Gastrocnemius medialis (tissue), 4 donors: ENCODE results near the gene NBPF12. TPM values are rescaled to one million over a fixed set of nuclear protein-coding genes. Genes with fewer than 3 reads are reported as not detected.
"Not testable (repeated sequence)": the region's sequence is repeated elsewhere in the genome, so short reads cannot be mapped to it uniquely, and the experiment has no call there.

Experiments
- ATAC-seq, 2 donors: fragments of 150-250 bp; one replicate each; pipeline ENCODE4 v1.9.1; 2016
- DNase-seq, 2 donors: peaks; one replicate each; pipeline ENCODE4 v3.0.0-alpha.2; 2019
- H3K27ac ChIP-seq, 4 donors: fragments of 200-600 bp; sonication (generic); 1 replicate in 1 of 4; 2 replicates in 3 of 4; pipeline ENCODE4 v1.5.1; 2016 to 2018; ENCODE audit warnings: mild to moderate bottlenecking in 2 of 4, moderate library complexity in 1 of 4
- H3K27me3 ChIP-seq, 3 donors: fragments of 200-600 bp; sonication (generic) in 2 of 3; 1 replicate in 1 of 3; 2 replicates in 2 of 3; pipeline versions ENCODE4 v1.5.1 to v1.6.0; 2016 to 2019; ENCODE audit warnings: mild to moderate bottlenecking in 1 of 3, moderate library complexity in 1 of 3
- H3K36me3 ChIP-seq, 2 donors: fragments of 200-600 bp; sonication (generic) in 1 of 2; one replicate each; pipeline ENCODE4 v1.5.1; 2017 to 2018
- H3K4me1 ChIP-seq, 2 donors: fragments of 200-600 bp; sonication (generic) in 1 of 2; one replicate each; pipeline ENCODE4 v1.5.1; 2016 to 2017; ENCODE audit warnings: mild to moderate bottlenecking in 2 of 2
- H3K4me3 ChIP-seq, 4 donors: fragments of 200-600 bp; sonication (generic) in 3 of 4; 1 replicate in 1 of 4; 2 replicates in 3 of 4; pipeline ENCODE4 v1.5.1; 2016 to 2019; ENCODE audit warnings: mild to moderate bottlenecking in 2 of 4
- H3K9me3 ChIP-seq, 3 donors: fragments of 200-600 bp; sonication (generic) in 2 of 3; 1 replicate in 1 of 3; 2 replicates in 2 of 3; pipeline ENCODE4 v1.5.1; 2016 to 2019
- in situ Hi-C, 4 donors: fragments of 200-750 bp; cut with MboI; loops; one replicate each; pipeline versions ENCODE4 v1.15.0 to v1.8.0; 2017; ENCODE audit warnings: low sequenced_read_pairs in 4 of 4
- intact Hi-C: fragments of 100-400 bp; cut with DNase I; formaldehyde crosslinking; loops from one replicate; pipeline ENCODE4 v1.15.1; 2023; ENCODE audit warnings: low total_unique reads
- total RNA-seq, 4 donors: library from RNA; depleted of rRNA; stranded (reverse); fragments of >200 nt; gene quantifications; one replicate each; pipeline versions ENCODE4 v1.1.0 to v1.2.3, GENCODE V29; 2016

NBPF12 gene
- total RNA-seq, 4 donors from 2014 or later: 2.1 to 3.6 (median 2.7) TPM

- H3K9me3 ChIP-seq, H3K4me3 ChIP-seq, H3K4me1 ChIP-seq, DNase-seq, intact Hi-C loops, H3K27me3 ChIP-seq, H3K36me3 ChIP-seq, ATAC-seq, in situ Hi-C loops, H3K27ac ChIP-seq: not testable (repeated sequence)
Observed at GRCh38 chr1:146937462-146937861, 662 bp upstream of the NBPF12 start.

- H3K27me3 ChIP-seq, in situ Hi-C loops, intact Hi-C loops, H3K36me3 ChIP-seq, H3K9me3 ChIP-seq, H3K4me1 ChIP-seq: not testable (repeated sequence)
- H3K27ac ChIP-seq: peak overlapping the region; percentile 77 to 85 (median 84)
- H3K4me3 ChIP-seq: peak overlapping the region; percentile 84 to 98 (median 95)
- DNase-seq (peak in 1 of 2 donors; percentile 21), ATAC-seq (peak; percentile 68 to 71)
Observed at GRCh38 chr1:146938927-146939786, 1.0 kb downstream of the NBPF12 start.

GRCh38 chr1:146940293-146940692 lies 2.2 kb downstream of the NBPF12 start:
- intact Hi-C loops, H3K27me3 ChIP-seq, H3K36me3 ChIP-seq, H3K4me1 ChIP-seq, in situ Hi-C loops, ATAC-seq, H3K4me3 ChIP-seq, H3K9me3 ChIP-seq, H3K27ac ChIP-seq, DNase-seq: not testable (repeated sequence)

- intact Hi-C loops, H3K27ac ChIP-seq, H3K9me3 ChIP-seq, H3K4me3 ChIP-seq, ATAC-seq, in situ Hi-C loops, H3K36me3 ChIP-seq, DNase-seq, H3K4me1 ChIP-seq, H3K27me3 ChIP-seq: not testable (repeated sequence)
Observed at GRCh38 chr1:146943342-146943886, 5.3 kb downstream of the NBPF12 start.

- in situ Hi-C loops, DNase-seq, H3K27me3 ChIP-seq, H3K36me3 ChIP-seq, ATAC-seq, intact Hi-C loops, H3K9me3 ChIP-seq, H3K27ac ChIP-seq, H3K4me1 ChIP-seq, H3K4me3 ChIP-seq: not testable (repeated sequence)
Observed at GRCh38 chr1:146948127-146948526, 10.0 kb downstream of the NBPF12 start.

- H3K4me3 ChIP-seq, intact Hi-C loops, H3K27me3 ChIP-seq, ATAC-seq, in situ Hi-C loops, H3K4me1 ChIP-seq, H3K9me3 ChIP-seq, H3K27ac ChIP-seq, H3K36me3 ChIP-seq: not testable (repeated sequence)
- peak in 1 of 2 donors; percentile 21 for DNase-seq
Observed at GRCh38 chr1:146964340-146964739, 26.2 kb downstream of the NBPF12 start.

- H3K9me3 ChIP-seq, H3K27me3 ChIP-seq, in situ Hi-C loops, H3K4me1 ChIP-seq, H3K27ac ChIP-seq, H3K4me3 ChIP-seq, ATAC-seq, H3K36me3 ChIP-seq, intact Hi-C loops, DNase-seq: not testable (repeated sequence)
Observed at GRCh38 chr1:146966351-146966750, 28.2 kb downstream of the NBPF12 start.

- H3K4me1 ChIP-seq, in situ Hi-C loops, intact Hi-C loops, H3K4me3 ChIP-seq, H3K27me3 ChIP-seq, H3K36me3 ChIP-seq, H3K27ac ChIP-seq, ATAC-seq, H3K9me3 ChIP-seq: not testable (repeated sequence)
- DNase-seq: peak; percentile 27 to 59
Observed at GRCh38 chr1:146970656-146971055, 32.5 kb downstream of the NBPF12 start.

- H3K9me3 ChIP-seq, intact Hi-C loops, in situ Hi-C loops, H3K27ac ChIP-seq, H3K27me3 ChIP-seq, H3K4me3 ChIP-seq, ATAC-seq, DNase-seq, H3K4me1 ChIP-seq, H3K36me3 ChIP-seq: not testable (repeated sequence)
Observed at GRCh38 chr1:146972681-146973080, 34.6 kb downstream of the NBPF12 start.

- H3K27me3 ChIP-seq, H3K9me3 ChIP-seq, H3K4me3 ChIP-seq, ATAC-seq, DNase-seq, H3K36me3 ChIP-seq, H3K27ac ChIP-seq, intact Hi-C loops, H3K4me1 ChIP-seq, in situ Hi-C loops: not testable (repeated sequence)
Observed at GRCh38 chr1:146985855-146986254, 47.7 kb downstream of the NBPF12 start.

- in situ Hi-C loops, H3K27ac ChIP-seq, H3K36me3 ChIP-seq, intact Hi-C loops, H3K4me3 ChIP-seq, H3K9me3 ChIP-seq, ATAC-seq, H3K27me3 ChIP-seq, H3K4me1 ChIP-seq, DNase-seq: not testable (repeated sequence)
Observed at GRCh38 chr1:146986450-146986849, 48.3 kb downstream of the NBPF12 start.

GRCh38 chr1:146987502-146987901 lies 49.4 kb downstream of the NBPF12 start:
- in situ Hi-C loops, intact Hi-C loops, H3K27ac ChIP-seq, H3K4me3 ChIP-seq, H3K4me1 ChIP-seq, DNase-seq, ATAC-seq, H3K9me3 ChIP-seq, H3K27me3 ChIP-seq, H3K36me3 ChIP-seq: not testable (repeated sequence)
